ENCODE measurements around the gene ZC3HAV1L.
"Not testable (repeated sequence)": the region's sequence is repeated elsewhere in the genome, so short reads cannot be mapped to it uniquely, and the experiment has no call there.

Gene ZC3HAV1L

DNA sequence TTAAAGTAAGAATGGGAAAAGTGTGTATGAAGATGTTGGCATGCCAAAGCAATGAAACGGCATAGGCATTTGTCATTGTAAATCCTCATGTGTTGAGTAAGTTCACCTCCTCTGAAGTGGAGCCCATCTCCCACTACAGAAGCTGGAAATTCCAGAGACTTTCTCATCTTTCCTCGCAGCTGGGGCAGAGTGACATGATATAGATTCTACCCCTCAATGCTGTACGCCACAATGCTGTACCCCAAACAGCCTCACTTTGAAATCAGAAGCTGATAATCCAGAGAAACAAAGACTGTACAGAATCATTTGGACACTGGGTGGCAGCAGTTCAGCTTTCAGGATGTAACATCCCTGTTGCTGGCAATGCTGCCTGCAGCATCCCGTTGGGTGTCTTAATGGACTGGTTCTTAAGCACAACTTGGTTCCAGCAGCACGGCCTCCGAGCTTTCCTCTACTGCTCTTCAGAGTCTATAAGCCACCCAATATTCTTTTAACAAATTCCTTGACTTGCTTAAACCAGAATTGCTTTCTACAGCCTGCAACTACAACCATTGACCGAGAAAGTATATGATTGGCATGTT lies 18.8 kb downstream of the ZC3HAV1L start:
- peak; percentile 55 to 67 for DNase-seq

DNA sequence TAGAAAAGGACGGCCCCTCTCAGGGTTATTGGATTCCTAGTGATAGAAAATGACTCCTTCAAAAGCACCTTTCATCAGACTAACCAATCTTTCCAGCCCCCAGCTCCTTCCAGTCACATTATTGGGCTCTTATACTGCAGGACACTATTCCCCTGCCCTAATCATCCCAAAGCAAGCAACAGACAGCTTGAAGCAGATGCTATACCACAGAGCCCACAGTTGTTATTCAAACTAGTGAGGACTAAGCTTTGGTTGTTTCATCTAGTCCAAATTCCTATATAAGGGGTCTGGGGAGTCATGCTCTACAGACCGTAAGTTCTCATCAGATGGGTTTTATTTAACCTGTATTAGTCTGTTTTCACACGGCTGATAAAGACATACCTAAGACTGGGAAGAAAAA lies 24.5 kb downstream of the ZC3HAV1L start:
- DNase-seq: no peak

DNA sequence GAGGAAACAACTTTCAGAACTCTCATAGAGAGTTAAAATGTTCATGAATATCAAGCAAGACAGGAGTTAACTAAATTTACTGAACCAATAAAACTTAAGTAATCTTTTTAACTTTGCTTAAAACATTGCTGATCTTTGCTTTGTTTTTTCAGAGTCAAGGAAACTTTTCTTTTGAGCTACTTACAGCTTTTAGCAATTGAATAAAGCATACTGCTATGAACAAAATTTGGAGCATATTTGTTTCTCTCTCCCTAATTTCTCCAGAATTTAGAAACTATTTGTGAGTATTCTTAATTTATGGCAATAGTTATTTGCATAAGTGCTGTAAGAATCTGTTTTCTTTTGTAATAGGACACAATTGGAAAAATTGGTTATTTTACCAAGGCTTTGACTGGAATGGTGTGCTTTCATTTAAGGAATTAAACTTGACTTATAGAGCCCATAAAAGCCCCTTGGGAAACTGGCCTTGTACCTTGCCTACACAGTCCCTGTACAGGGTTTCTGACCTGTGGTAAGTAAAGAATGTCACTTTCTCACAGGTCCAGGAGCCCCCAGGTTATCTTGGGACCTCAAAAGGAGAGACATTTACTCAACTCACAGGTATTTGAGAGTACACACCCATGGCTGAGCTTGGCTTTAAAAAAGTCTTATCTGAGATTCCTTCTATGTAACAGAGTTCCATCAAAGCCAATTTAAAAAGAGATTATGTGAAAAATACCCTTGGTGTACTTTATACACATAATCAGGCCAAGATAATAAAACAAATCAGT lies 31.3 kb downstream of the ZC3HAV1L start:
- DNase-seq: no peak

DNA sequence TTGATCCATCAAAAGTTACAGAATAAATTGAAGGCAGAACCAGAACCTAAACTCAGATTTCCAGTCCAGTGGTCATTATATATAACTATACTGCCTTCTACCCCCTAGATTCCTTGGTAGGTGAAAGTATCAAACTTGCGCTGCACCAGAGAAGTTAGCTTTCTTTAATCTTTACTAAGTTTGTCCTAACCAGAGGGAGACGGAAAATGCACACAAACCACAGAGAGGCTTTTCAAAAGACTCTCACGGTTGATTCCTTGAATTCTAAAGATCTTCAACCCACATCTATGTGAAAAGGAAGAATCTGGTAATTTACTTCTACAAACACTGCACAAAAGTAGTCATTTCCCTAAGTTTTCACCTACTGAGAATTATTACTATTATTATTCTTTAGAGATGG lies 36.4 kb downstream of the ZC3HAV1L start:
- no peak for DNase-seq

DNA sequence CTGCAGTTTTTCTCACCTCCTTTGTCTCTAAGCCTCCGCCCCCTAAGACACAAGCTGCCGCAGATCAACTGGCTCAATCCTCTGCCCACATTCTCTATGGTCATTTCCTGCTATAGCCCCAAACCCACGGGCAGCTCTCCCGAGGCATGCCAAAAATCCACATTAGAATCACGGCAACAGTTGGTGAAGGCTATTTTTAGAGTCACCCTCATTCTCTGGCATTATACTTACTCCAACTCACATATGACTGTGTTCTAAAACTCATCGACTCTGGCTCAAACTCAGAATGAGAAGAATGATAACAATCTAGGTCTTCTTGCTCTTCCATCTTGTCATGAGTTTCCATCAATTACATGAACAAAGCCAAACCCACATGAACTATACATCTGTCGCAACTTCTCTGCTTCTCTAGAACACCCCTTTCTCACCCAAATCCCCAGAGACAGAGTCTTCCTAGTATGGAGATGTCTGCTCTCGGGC lies 43.8 kb downstream of the ZC3HAV1L start:
- no peak for DNase-seq

DNA sequence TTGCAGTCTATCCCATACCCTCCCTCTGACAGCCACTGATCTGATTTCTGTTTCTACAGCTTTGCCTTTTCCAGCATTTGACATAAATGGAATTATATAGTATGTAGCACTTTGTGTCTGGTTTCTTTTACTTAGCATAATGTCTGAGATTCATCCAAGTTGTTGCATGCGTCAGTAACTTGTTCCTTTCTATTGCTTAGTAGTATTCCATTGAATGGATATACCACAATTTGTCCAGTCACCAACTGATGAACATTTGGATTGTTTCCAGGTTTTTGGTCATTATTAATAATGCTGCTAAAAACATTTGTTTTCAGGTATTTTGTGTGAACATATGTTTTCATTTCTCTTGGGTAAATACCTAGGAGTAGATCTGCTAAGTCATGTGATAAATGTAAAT lies 48.2 kb downstream of the ZC3HAV1L start:
- DNase-seq: no peak

DNA sequence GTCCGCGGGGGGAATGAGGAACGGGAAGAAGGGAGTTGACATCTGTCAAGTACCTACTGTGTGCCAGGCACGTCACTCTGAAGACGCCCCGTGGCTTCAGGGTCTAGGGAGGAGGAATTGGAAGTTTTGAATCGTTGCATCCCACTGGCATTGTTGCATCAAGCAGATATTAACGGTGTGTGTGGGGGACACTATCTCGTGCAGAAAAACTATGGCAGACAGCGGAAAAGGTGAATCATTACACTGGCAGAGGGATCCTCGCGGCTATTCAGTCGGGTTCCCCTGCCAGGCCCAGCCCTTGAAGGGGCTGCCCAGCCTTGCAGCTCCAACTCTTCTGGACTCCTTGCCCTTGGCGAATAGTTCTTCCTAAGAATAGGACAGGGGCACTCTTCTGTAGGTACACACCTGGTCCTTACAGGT lies 53.6 kb downstream of the ZC3HAV1L start:
- DNase-seq: no peak

DNA sequence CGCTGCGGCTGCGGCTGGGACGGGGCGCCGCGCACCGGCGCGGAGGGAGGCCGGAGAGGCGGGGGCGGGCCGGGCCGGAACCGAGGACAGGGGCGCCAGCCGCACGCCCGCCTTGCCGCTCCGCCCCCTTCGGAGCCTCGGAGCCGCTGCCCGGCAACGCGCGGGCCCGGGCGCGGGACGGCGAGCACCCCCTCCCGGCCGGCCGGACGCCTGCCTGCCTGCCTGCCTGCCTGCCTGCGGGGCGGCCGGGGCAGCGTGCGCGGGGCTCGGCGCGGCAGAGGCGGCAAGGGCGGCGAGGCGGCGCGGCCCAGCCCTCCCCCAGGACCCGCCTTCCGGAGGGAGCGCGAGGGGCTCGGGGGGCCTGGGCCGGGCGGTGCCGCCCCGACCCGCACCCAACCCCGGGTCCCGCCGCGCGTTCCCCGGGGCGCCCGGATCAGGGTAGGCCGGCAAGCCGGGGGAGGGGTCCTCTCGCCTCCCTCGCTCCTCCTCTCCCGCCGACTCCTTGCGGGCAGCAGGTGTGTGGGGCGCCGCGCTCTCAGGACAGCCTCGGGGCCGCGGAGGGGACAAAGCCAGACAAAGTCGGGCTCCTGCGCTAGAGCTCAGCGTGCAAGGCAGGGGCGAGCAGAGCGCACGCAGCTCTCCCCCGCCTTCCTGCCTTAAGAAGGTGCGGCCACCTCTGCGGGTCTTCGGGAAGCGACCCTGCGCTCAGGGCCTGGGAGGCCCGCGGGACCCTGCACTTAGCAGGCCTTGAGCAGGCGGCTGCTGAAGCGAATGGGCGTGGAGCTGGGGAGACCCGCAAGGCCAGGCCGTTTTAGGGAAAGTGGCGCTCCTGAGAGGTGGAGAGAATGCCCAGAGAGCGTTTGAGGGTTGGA lies 54.3 kb downstream of the ZC3HAV1L start, which contains the start of gene KIAA1549:
Gene KIAA1549 (minus strand): TSS at position 58 of the 872 bp plus-strand sequence. CDS start 120 bp downstream, outside the sequence.
- DNase-seq: peak; percentile 38 to 64

DNA sequence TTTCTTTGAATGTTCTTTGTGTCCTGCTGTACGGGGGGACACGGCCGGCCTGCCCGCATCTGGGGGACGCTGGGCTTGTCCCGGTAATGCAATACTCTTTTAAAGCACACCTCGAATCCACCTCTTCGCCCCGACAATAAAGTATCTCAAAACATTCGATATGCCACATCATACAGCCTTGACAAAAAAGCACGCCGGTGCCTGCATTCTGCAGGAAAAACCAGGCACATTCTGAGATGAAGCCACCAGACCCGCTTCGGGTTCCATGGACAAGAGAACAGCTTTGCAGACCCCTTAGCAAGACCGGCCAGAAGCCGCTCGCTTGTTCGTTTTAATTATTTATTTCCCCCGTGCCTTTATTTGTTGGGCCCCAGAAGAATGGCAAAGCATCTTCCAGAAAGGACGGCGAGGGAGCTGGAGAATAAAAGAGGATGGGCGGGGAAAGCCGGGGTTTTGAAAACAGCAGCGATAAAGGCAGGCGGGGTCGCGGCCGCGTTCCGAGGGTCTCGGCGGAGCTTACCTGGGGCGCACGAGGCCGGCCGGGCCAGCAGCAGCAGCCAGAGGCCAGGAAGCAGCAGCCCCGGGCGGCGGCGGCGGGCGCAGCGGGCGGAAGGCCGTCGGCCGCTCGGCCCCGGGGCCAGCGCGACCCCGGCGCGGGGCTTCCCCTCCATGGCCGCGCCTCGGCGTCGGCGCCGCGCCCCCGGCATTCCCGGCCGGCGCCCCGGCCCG lies 55.1 kb downstream of the ZC3HAV1L start:
- DNase-seq: no peak

DNA sequence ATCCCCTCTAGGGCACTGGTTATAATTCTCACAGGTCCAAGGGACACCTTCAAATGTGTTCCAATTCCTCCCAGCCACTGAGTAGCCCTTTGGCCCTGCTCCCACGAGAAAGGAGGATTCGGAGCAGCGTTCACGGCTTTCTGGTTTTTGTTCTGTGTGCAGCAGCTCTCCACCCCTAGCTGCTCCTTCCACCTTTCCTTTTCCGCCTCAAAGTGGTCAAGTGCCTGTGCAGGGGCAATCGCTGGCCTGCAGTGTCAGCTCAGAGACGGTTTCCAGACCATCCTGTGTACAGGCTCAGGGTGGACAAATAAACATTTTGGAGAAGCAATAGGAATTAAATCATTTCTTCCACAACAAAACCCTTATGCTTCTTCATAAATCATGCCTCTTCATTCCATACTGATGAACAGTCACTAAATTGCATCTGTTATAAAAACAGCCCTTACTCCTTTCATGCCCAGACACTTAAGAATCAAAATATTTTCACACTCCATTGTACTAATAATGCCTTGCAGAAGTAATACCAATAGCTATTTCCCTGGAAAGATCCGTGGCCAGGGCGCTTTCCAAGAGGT lies 55.8 kb downstream of the ZC3HAV1L start:
- DNase-seq: no peak

DNA sequence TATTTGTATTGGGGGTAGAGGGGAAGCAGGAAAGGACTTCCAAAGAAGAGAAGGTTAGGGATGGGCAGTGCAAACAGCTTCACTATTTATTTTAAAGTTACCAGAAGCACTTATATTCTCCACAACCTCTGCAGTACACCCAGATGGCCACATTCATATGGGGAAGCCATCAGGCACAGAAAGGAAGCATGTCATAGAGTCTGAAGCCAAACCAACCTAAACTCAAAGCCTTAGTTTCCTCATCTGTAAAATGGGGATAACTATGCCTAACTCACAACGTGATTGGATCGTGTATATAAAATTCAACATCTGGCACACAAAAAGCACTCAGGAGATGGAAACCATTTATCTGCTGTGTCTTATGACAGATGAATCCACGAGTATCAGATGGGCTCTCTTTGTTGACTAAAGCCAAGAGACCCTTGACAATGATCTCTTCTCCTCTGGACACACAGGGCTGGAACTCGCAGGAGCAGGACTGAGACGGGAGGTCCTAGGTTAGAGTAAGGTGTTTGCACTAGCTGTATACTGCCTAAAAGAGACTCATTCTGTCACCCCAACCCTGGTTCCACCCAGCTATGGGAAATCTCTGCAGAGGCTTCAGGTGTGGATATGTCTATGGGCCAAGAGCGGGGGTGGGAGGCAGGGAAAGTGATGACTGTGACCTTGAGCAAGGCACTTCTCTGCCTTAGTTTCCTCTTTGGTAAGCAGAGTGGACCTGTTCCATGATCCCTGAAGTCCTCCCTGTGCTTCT lies 56.4 kb downstream of the ZC3HAV1L start:
- no peak for DNase-seq

DNA sequence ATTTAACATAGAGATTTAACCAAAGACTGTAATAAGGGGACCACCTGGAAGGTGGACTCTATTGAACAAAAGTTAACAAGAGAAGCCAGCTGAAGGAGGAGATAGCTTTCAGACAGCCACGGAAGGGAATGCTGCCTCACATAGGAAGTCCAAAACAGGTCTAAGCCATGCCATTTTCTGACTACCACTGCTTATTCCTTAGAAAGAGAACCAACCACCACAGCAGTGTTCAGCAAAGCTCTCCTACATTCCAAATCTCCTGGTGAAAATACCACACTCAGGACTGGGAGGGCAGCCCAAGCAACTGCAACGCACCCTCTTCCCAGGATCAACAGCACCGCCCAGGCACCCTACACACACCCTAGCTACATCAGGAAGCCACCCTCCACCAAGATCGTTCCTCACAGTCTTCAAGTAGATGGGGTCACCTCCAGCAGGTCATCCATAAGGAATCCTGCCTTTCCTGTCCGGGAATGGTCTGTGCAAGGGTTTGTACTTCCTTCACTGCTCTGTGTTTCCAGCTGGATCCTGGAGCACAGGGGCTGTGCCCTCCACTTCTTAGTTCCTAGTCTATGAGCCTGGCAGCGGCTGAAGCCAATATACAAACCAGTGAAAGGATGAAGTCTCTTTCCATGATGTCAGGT lies 57.2 kb downstream of the ZC3HAV1L start:
- no peak for DNase-seq

DNA sequence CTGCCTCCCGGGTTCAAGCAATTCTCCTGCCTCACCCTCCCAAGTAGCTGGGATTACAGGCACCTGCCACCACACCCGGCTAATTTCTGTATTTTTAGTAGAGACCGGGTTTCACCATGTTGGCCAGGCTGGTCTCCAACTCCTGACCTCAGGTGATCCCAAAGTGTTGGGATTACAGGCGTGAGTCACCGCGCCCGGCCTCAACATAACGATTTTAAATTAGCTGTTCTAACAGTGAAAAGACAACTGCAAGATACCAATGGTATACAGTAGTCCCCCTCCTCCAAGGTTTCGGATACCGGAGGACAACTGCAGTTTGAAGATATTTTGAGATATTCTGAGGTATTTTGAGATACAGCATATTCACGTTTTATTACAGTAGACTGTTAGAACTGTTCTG lies 59.7 kb downstream of the ZC3HAV1L start:
- not testable (repeated sequence) for DNase-seq
